K562 (cell line): Measurements from ENCODE around the gene VARS1. TPM values are rescaled to one million over a fixed set of nuclear protein-coding genes. Genes with fewer than 3 reads are reported as not detected.

Experiments used
- ATAC-seq: fragments of 200-7000 bp; cut with Tn5 transposase; 3 replicates; pipeline ENCODE4 v1.9.1; 2020; ENCODE audit warnings: moderate library complexity
- BruUV-seq: library from RNA; stranded (reverse); fragments of 400-500 nt; replicated peaks from 2 replicates; lab custom pipeline; 2021; lab: Mats Ljungman, UMichigan
- CTCF ChIA-PET: fragments of 300-600 bp; formaldehyde crosslinking; extraction: SDS; loops from one replicate; lab custom pipeline; 2021; ENCODE audit warnings: low intra/inter-chr PET ratio; lab: Yijun Ruan, JAX
- POLR2A ChIA-PET: fragments of 300-600, 350-650 bp; sonication (Branson Sonifier 250); formaldehyde crosslinking; extraction: SDS; loops from one replicate; lab custom pipeline; 2021; ENCODE audit warnings: antibody characterized with exemption, inconsistent platforms; lab: Yijun Ruan, JAX
- DNase-seq, 4 experiments: peaks; one replicate each; pipeline versions ENCODE4 v3.0.0 to v3.0.0-alpha.2; 2011 to 2018; ENCODE audit warnings: low spot score in 3 of 4, mixed read lengths in 3 of 4; ENCODE audit errors: extremely low read depth in 1 of 4
- FAIRE-seq: peaks from 2 replicates; lab custom pipeline; 2011; peaks lifted over from hg19 to GRCh38; lab: Jason Lieb, UNC
- H2AFZ ChIP-seq: 2 replicates; pipeline ENCODE4 v1.6.0; 2011; ENCODE audit warnings: low read depth, low read length, control low read depth, inconsistent platforms
- H3K27ac ChIP-seq: fragments of 200-600 bp; 3 replicates; pipeline ENCODE4 v1.8.0; 2011; ENCODE audit warnings: low read depth, mild to moderate bottlenecking, control low read depth, inconsistent platforms, low read length, moderate library complexity, mixed read lengths; ENCODE audit errors: extremely low read depth
- H3K27me3 ChIP-seq, 2 experiments: fragments of 300-600 bp in 1 of 2; 2 replicates in 1 of 2; 3 replicates in 1 of 2; pipeline versions ENCODE4 v1.6.0 to v1.8.0; 2011; ENCODE audit warnings: inconsistent platforms in 2 of 2, low read length in 2 of 2, mild to moderate bottlenecking in 1 of 2, mixed read lengths in 1 of 2, moderate library complexity in 1 of 2; ENCODE audit not compliant: control insufficient read depth in 2 of 2, insufficient read depth in 2 of 2
- H3K36me3 ChIP-seq: fragments of 300-600 bp; 3 replicates; pipeline ENCODE4 v1.8.0; 2011; ENCODE audit warnings: mild to moderate bottlenecking, low read length, inconsistent platforms; ENCODE audit not compliant: control insufficient read depth, insufficient read depth
- H3K4me1 ChIP-seq, 2 experiments: fragments of 200-600 bp in 1 of 2; replicated peaks in 1 of 2; 2 replicates in 1 of 2; 3 replicates in 1 of 2; pipeline versions ENCODE4 v1.5.1 to v1.8.0; 2011; ENCODE audit warnings: inconsistent platforms in 2 of 2, low read length in 2 of 2, mild to moderate bottlenecking in 1 of 2, mixed read lengths in 1 of 2, moderate library complexity in 1 of 2; ENCODE audit not compliant: control insufficient read depth in 2 of 2, insufficient read depth in 2 of 2
- H3K4me2 ChIP-seq: 2 replicates; pipeline ENCODE4 v1.6.1; 2011; ENCODE audit warnings: low read length, control low read depth, inconsistent platforms, mixed read lengths; ENCODE audit not compliant: insufficient read depth
- H3K4me3 ChIP-seq: fragments of 200-600 bp; sonication (generic), shearing (Covaris generic); 2 replicates; pipeline ENCODE4 v1.5.1; 2016; ENCODE audit warnings: control low read depth, inconsistent platforms
- H3K79me2 ChIP-seq: fragments of 200-600 bp; 3 replicates; pipeline ENCODE4 v1.8.0; 2011; ENCODE audit warnings: low read length, inconsistent platforms; ENCODE audit not compliant: control insufficient read depth, insufficient read depth
- H3K9ac ChIP-seq, 2 experiments: 2 replicates each; pipeline versions ENCODE4 v1.6.0 to v1.6.1; 2011; ENCODE audit warnings: low read depth in 2 of 2, low read length in 2 of 2, control low read depth in 1 of 2, inconsistent platforms in 1 of 2, mild to moderate bottlenecking in 1 of 2, mixed read lengths in 1 of 2; ENCODE audit not compliant: insufficient read depth in 1 of 2
- H3K9me1 ChIP-seq: one replicate; pipeline ENCODE4 v1.6.0; 2011; ENCODE audit warnings: inconsistent platforms, mild to moderate bottlenecking, low read length, moderate library complexity; ENCODE audit not compliant: control insufficient read depth, insufficient read depth
- H3K9me3 ChIP-seq: replicated peaks from 2 replicates; pipeline ENCODE4 v1.5.1; 2011; ENCODE audit warnings: low read depth, low read length, inconsistent platforms; ENCODE audit not compliant: control insufficient read depth, insufficient read depth
- H4K20me1 ChIP-seq: replicated peaks from 2 replicates; pipeline ENCODE4 v1.6.1; 2011; ENCODE audit warnings: low read length, inconsistent platforms, mixed read lengths; ENCODE audit not compliant: control insufficient read depth, insufficient read depth
- HEY1 ChIP-seq: fragments of 250-450 bp; sonication (Bioruptor Pico); IDR thresholded peaks from 2 replicates; pipeline ENCODE4 v1.5.0; 2020; ENCODE audit warnings: mild to moderate bottlenecking, moderate library complexity, borderline replicate concordance
- RFX5 ChIP-seq: IDR thresholded peaks from 2 replicates; pipeline ENCODE4 v1.6.1; 2011; ENCODE audit warnings: low read depth, mild to moderate bottlenecking, improper control_type of control experiment, low read length
- ZNF778 ChIP-seq: fragments of 450-650 bp; formaldehyde crosslinking; IDR thresholded peaks from 2 replicates; pipeline ENCODE4 v1.4.0; 2020; ENCODE audit warnings: mild to moderate bottlenecking, moderate library complexity
- WGBS: fragments of 100-300 bp; shearing (Covaris generic); methylation state at CpG from one replicate; pipeline ENCODE4 v1.1.6; 2016; ENCODE audit warnings: low coverage, mixed read lengths; ENCODE audit not compliant: insufficient coverage; ENCODE audit errors: missing lambda C conversion rate; 5-methylcytosine and 5-hydroxymethylcytosine counted together
- in situ Hi-C: fragments of 300-500 bp; cut with MboI; formaldehyde crosslinking; loops from 4 replicates; pipeline ENCODE4 v1.15.0; 2018; ENCODE audit warnings: inconsistent platforms, mixed read lengths
- intact Hi-C: fragments of 100-400 bp; cut with micrococcal nuclease; formaldehyde crosslinking; loops from 2 replicates; pipeline ENCODE4 v1.14.2; 2022
- polyA plus RNA-seq, 8 experiments: library from polyadenylated mRNA; depleted of rRNA in 4 of 8; stranded (reverse) in 5 of 8; unstranded in 3 of 8; fragments of >200 nt; fragmentation: Nextera tagmentation in 2 of 8; fragmentation: Illumina TruSeq in 1 of 8; extraction: Ambion mirVana in 2 of 8; extraction: Trizol in 1 of 8; gene quantifications; 2 replicates each; pipeline versions ENCODE4 v1.2.1 to v1.2.3, GENCODE V29; 2011 to 2014; ENCODE audit warnings: inconsistent platforms in 1 of 8, missing spikeins in 1 of 8
- total RNA-seq, 7 experiments: library from RNA; depleted of rRNA in 6 of 7; stranded (reverse); fragments of >200 nt in 6 of 7; fragmentation: Illumina TruSeq in 2 of 7; extraction: Trizol in 2 of 7; gene quantifications; 2 replicates each; pipeline versions ENCODE4 v1.2.1 to v1.2.3, GENCODE V29; 2011 to 2021; ENCODE audit warnings: low replicate concordance in 1 of 7
- TF ChIP-seq, protein P1 (sequence below): sonication (generic); formaldehyde crosslinking; IDR thresholded peaks from 2 replicates; pipeline ENCODE4 v1.8.0; 2023; ENCODE audit warnings: mild to moderate bottlenecking, missing genetic modification reagents
- TF ChIP-seq, protein P2 (sequence below): fragments of 200-800 bp; sonication (Bioruptor generic); IDR thresholded peaks from 2 replicates; pipeline ENCODE4 v1.6.1; 2016; ENCODE audit warnings: missing genetic modification characterization, missing compliant biosample characterization

The VARS1 gene
- total and polyA plus RNA-seq, 9 of the 15 experiments (the other 6 are each of a cell fraction or from before 2014, with no cell fraction given) = 2.9 to 488 (median 130) TPM

DNA sequence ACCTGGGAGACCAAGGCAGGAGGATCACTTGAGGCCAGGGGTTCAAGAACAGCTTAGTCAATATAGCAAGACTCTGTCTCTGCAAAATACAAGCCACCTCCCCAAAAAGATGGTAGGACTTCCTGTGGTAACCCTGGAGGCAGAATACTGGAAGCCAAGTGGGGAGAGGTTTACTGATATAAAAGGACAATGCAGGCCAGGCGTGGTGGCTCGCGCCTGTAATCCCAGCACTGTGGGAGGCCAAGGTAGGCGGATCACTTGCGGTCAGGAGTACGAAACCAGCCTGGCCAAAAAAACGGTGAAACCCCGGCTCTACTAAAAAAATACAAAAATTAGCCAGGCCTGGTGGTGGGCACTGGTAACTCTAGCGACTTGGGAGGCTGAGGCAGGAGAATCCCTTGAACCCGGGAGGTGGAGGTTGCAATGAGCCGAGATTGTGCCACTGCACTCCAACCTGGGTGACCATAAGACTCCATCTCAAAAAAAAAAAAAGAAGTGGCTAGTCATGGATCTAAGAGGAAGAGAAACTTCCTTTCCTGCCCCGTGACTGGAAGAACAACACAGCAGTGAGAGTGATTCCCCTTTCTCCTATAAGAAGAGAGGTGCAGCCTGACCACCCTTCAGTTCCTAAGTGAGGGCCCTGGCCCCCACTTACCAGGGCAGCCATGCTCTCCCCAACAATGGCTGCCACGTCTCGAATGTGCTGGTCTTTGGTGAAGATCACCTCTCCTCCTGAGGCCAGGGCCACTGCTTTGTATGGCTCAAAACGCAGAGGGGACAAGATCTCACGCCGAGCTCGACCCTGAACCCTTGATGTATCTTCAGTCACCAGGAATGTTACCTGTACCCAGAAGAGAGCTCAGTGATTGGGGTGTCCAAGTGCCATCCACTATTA lies 26.9 kb downstream of the VARS1 start (continued):
- TF ChIP-seq, protein P1, sequence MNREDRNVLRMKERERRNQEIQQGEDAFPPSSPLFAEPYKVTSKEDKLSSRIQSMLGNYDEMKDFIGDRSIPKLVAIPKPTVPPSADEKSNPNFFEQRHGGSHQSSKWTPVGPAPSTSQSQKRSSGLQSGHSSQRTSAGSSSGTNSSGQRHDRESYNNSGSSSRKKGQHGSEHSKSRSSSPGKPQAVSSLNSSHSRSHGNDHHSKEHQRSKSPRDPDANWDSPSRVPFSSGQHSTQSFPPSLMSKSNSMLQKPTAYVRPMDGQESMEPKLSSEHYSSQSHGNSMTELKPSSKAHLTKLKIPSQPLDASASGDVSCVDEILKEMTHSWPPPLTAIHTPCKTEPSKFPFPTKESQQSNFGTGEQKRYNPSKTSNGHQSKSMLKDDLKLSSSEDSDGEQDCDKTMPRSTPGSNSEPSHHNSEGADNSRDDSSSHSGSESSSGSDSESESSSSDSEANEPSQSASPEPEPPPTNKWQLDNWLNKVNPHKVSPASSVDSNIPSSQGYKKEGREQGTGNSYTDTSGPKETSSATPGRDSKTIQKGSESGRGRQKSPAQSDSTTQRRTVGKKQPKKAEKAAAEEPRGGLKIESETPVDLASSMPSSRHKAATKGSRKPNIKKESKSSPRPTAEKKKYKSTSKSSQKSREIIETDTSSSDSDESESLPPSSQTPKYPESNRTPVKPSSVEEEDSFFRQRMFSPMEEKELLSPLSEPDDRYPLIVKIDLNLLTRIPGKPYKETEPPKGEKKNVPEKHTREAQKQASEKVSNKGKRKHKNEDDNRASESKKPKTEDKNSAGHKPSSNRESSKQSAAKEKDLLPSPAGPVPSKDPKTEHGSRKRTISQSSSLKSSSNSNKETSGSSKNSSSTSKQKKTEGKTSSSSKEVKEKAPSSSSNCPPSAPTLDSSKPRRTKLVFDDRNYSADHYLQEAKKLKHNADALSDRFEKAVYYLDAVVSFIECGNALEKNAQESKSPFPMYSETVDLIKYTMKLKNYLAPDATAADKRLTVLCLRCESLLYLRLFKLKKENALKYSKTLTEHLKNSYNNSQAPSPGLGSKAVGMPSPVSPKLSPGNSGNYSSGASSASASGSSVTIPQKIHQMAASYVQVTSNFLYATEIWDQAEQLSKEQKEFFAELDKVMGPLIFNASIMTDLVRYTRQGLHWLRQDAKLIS (CRISPR knock-in tag) = no peak

DNA sequence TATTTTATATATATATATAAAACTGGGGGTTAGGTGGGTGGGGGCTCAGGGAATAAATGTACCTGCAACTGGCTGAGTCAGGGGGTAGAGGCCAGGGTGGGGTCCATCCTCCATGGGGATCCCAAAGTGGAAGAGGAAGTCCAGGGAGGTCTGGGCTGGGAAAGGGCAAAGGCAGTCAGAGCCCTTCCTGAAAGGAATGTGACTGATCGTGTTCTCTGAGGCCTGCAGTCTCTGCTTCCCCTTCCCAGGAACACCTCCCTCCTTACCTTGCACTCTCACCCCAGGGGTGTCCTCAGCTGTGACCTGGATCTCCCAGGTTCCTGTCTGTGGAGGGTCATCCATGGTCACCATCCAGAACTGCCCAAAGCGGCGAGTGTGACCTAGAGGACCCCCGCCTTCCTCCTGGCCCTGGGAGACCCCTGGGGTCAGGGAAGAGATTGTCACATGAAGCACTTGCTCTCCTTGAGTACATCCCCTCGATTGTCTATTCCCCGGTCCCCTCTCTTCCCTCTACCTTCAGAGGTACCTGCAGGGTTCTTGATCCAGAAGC lies 28.4 kb downstream of the VARS1 start:
- Histone ChIP-seq H3K36me3 (peaks cover 20% of the 10 kb centered on the region; the same call in 2 of the 3 replicates), H3K9ac (peak overlapping the region in 1 of 2 experiments; percentile 79; a peak in 2 of 4 replicates), H3K9me1 (peaks cover 4% of the 10 kb centered on the region), H3K27me3 (no peaks in the 10 kb centered on the region), H4K20me1 (no peaks in the 10 kb centered on the region), H3K4me1 (peaks cover 18 to 57% of the 10 kb centered on the region in 2 experiments; a peak in 4 of 5 replicates), H3K27ac (no peak overlapping the region), H3K9me3 (no peaks in the 10 kb centered on the region), H3K4me3 (no peak overlapping the region), H3K4me2 (no peak overlapping the region), H2AFZ (no peak overlapping the region), H3K79me2 (no peaks in the 10 kb centered on the region)
- no TSS peak for BruUV-seq
- WGBS = 64% methylated on average over 6 of the region's 6 CpGs
- FAIRE-seq = no peak
- no peak for ATAC-seq
- DNase-seq = no peak
- ChIA-PET CTCF (interaction anchor here (0.5 kb wide), 1 partner anchor 87 kb away, joined by 3 read pairs; no protein-coding TSS in a partner anchor), POLR2A (interaction anchor here (0.7 to 5.9 kb wide), 10 partner anchors 8 to 36 kb away, joined by 3 to 75 read pairs (median 5); partner anchors contain the start of genes CLIC1, MSH5 and VARS1)
- intact Hi-C loops (no loop called here), in situ Hi-C loops (loop anchor here (5.0 kb wide), 1 partner anchor 80 kb away; no protein-coding TSS in a partner anchor)
- no peak for TF ChIP-seq RFX5
- TF ChIP-seq ZNF778 (CRISPR knock-in tag) = no peak
- TF ChIP-seq, protein P2, sequence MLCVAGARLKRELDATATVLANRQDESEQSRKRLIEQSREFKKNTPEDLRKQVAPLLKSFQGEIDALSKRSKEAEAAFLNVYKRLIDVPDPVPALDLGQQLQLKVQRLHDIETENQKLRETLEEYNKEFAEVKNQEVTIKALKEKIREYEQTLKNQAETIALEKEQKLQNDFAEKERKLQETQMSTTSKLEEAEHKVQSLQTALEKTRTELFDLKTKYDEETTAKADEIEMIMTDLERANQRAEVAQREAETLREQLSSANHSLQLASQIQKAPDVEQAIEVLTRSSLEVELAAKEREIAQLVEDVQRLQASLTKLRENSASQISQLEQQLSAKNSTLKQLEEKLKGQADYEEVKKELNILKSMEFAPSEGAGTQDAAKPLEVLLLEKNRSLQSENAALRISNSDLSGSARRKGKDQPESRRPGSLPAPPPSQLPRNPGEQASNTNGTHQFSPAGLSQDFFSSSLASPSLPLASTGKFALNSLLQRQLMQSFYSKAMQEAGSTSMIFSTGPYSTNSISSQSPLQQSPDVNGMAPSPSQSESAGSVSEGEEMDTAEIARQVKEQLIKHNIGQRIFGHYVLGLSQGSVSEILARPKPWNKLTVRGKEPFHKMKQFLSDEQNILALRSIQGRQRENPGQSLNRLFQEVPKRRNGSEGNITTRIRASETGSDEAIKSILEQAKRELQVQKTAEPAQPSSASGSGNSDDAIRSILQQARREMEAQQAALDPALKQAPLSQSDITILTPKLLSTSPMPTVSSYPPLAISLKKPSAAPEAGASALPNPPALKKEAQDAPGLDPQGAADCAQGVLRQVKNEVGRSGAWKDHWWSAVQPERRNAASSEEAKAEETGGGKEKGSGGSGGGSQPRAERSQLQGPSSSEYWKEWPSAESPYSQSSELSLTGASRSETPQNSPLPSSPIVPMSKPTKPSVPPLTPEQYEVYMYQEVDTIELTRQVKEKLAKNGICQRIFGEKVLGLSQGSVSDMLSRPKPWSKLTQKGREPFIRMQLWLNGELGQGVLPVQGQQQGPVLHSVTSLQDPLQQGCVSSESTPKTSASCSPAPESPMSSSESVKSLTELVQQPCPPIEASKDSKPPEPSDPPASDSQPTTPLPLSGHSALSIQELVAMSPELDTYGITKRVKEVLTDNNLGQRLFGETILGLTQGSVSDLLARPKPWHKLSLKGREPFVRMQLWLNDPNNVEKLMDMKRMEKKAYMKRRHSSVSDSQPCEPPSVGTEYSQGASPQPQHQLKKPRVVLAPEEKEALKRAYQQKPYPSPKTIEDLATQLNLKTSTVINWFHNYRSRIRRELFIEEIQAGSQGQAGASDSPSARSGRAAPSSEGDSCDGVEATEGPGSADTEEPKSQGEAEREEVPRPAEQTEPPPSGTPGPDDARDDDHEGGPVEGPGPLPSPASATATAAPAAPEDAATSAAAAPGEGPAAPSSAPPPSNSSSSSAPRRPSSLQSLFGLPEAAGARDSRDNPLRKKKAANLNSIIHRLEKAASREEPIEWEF = no peak
- TF ChIP-seq HEY1 (CRISPR knock-in tag) = no peak
